Transverse colon (tissue), 4 donors: ENCODE measurements around the gene MYH11. TPM values are rescaled to one million over a fixed set of nuclear protein-coding genes. Genes with fewer than 3 reads are reported as not detected.

Source experiments
- DNase-seq: peaks from one replicate; pipeline ENCODE4 v3.0.0-alpha.2; 2019
- H3K27ac ChIP-seq, 4 donors: fragments of 200-600 bp; sonication (generic); 2 replicates each; pipeline ENCODE4 v1.5.1; 2016 to 2018; ENCODE audit warnings: inconsistent platforms in 4 of 4
- H3K27me3 ChIP-seq: fragments of 200-600 bp; sonication (generic); 2 replicates; pipeline ENCODE4 v1.5.1; 2017; ENCODE audit warnings: inconsistent platforms
- H3K36me3 ChIP-seq, 4 donors: fragments of 200-600 bp; sonication (generic); 2 replicates each; pipeline ENCODE4 v1.5.1; 2017 to 2019; ENCODE audit warnings: inconsistent platforms in 4 of 4
- H3K4me1 ChIP-seq, 4 donors: fragments of 200-600 bp; sonication (generic); 2 replicates each; pipeline ENCODE4 v1.5.1; 2017 to 2020; ENCODE audit warnings: inconsistent platforms in 4 of 4
- H3K4me3 ChIP-seq, 4 donors: fragments of 200-600 bp; sonication (generic); 1 replicate in 1 of 4; 2 replicates in 3 of 4; pipeline versions ENCODE4 v1.5.1 to v1.6.1; 2017 to 2019; ENCODE audit warnings: inconsistent platforms in 4 of 4
- H3K9me3 ChIP-seq, 2 donors: fragments of 200-600 bp; sonication (generic); 2 replicates each; pipeline ENCODE4 v1.5.1; 2017 to 2019; ENCODE audit warnings: inconsistent platforms in 2 of 2
- EP300 ChIP-seq: sonication (generic); formaldehyde crosslinking; IDR thresholded peaks from one replicate; pipeline ENCODE4 v1.6.1; 2017; ENCODE audit warnings: antibody characterized with exemption, low read depth
- POLR2A ChIP-seq: fragments of 450-650 bp; IDR thresholded peaks from one replicate; pipeline ENCODE4 v1.6.1; 2016; ENCODE audit warnings: antibody characterized with exemption, mild to moderate bottlenecking, moderate library complexity
- POLR2AphosphoS5 ChIP-seq, 3 donors: sonication (generic); formaldehyde crosslinking; IDR thresholded peaks; one replicate each; pipeline ENCODE4 v1.6.1; 2016; ENCODE audit warnings: antibody characterized with exemption in 3 of 3
- WGBS, 2 donors: methylation state at CpG; one replicate each; pipeline ENCODE4 v1.1.5; 2018; ENCODE audit warnings: low coverage in 1 of 2; 5-methylcytosine and 5-hydroxymethylcytosine counted together
- in situ Hi-C, 4 donors: fragments of 200-750 bp; cut with MboI; loops; one replicate each; pipeline versions ENCODE4 v1.15.0 to v1.15.1; 2017; ENCODE audit warnings: low sequenced_read_pairs in 3 of 4, low pct_ligation_motif_present in 1 of 4, low pct_unique_long_range_greater_than_20kb in 1 of 4
- intact Hi-C: fragments of 100-400 bp; cut with DNase I; formaldehyde crosslinking; loops from one replicate; pipeline ENCODE4 v1.15.1; 2023; ENCODE audit warnings: low total_unique reads
- total RNA-seq, 4 donors: library from RNA; depleted of rRNA; stranded (reverse); fragments of >200 nt; gene quantifications; one replicate each; pipeline ENCODE4 v1.1.0, GENCODE V29; 2016
- TF ChIP-seq, protein P1 (sequence below), 5 experiments: fragments of 200-600 bp in 3 of 5; fragments of 450-650 bp in 2 of 5; sonication (generic) in 3 of 5; IDR thresholded peaks; 1 replicate in 2 of 5; 2 replicates in 3 of 5; pipeline ENCODE4 v1.5.1; 2016 to 2017; ENCODE audit warnings: antibody characterized with exemption in 5 of 5, inconsistent platforms in 3 of 5, mild to moderate bottlenecking in 2 of 5, moderate library complexity in 1 of 5

The MYH11 gene
- total RNA-seq, 4 donors from 2014 or later = 619 to 1,914 (median 1,058) TPM

DNA sequence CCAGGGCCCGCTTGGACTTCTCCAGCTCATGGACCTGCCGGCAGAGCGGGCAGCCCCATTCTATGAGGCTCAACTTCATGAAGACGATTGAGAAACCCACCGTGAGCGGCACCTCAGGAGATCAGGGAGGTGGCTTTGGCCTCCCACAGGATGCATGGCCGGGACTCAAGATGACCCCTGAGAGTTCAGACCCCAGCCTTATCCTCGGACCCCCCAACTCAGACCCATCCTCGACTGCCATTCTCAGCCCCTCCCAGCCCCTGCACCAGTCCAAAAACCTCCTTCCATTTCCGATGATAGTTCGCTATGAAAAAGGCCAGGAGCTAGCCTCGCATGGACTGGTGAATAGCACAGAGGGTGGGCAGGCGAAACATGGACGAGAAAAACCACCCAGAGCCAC lies 135.8 kb downstream of the MYH11 start:
- H3K27ac ChIP-seq = peak overlapping the region in 1 of 4 donors; percentile 3
- H3K27me3 ChIP-seq = no peaks in the 10 kb centered on the region
- in situ Hi-C loops (no loop called here), intact Hi-C loops (no loop called here)
- H3K4me1 ChIP-seq = no peaks in the 10 kb centered on the region
- H3K36me3 ChIP-seq = peaks cover 0 to 59% (median 16%) of the 10 kb centered on the region in 4 donors
- H3K9me3 ChIP-seq = no peaks in the 10 kb centered on the region
- no peak for TF ChIP-seq POLR2AphosphoS5 (IDR thresholded peaks at IDR 0.05)
- no peak for TF ChIP-seq POLR2A
- TF ChIP-seq, protein P1, sequence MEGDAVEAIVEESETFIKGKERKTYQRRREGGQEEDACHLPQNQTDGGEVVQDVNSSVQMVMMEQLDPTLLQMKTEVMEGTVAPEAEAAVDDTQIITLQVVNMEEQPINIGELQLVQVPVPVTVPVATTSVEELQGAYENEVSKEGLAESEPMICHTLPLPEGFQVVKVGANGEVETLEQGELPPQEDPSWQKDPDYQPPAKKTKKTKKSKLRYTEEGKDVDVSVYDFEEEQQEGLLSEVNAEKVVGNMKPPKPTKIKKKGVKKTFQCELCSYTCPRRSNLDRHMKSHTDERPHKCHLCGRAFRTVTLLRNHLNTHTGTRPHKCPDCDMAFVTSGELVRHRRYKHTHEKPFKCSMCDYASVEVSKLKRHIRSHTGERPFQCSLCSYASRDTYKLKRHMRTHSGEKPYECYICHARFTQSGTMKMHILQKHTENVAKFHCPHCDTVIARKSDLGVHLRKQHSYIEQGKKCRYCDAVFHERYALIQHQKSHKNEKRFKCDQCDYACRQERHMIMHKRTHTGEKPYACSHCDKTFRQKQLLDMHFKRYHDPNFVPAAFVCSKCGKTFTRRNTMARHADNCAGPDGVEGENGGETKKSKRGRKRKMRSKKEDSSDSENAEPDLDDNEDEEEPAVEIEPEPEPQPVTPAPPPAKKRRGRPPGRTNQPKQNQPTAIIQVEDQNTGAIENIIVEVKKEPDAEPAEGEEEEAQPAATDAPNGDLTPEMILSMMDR (IDR thresholded peaks at IDR 0.05) = no peak
- no peak for TF ChIP-seq EP300
- H3K4me3 ChIP-seq = no peak overlapping the region
- DNase-seq = no peak
- 93% methylated on average over 14 of the region's 14 CpGs; no CpG with 5 or more reads in 1 of the 2 donors for WGBS, 2 donors

DNA sequence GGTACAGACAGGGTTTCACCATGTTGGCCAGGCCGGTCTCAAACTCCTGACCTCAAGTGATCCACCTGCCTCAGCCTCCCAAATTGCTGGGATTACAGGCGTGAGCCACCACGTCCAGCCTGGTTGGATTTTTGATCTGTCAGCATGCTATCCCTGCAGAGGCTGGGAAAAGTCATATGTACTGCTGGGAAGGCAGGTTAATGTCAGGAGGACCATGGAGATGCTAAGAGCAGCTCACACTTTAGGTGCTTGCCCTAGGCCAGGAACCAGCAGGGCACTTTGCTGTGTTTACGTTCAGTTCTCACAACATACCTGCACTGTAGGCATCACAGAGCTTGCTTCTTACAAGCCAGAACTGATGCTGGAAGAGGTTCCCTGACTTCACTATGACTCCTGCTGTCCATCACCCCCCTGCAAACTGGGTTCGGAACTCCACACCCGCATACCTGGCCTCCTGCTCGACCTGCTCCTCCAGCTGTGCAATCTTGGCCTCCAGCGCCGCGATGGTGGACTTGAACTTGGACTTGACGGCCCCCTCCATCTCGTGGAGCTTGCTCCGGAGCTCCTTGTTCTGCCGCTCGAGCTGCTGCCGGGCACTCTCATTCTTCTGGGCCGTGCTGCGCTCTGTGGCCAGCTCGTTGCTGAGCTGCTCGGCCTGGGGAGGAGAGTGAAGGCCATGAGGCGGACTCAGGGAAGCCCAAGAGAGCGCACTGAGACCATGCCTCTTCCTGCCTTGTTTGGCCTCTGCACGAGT lies 140.0 kb downstream of the MYH11 start:
- no peak for DNase-seq
- Histone ChIP-seq H3K27ac (peak overlapping the region in 1 of 4 donors; percentile 17), H3K9me3 (no peaks in the 10 kb centered on the region), H3K4me1 (no peaks in the 10 kb centered on the region), H3K4me3 (no peak overlapping the region), H3K27me3 (no peaks in the 10 kb centered on the region), H3K36me3 (peaks cover 0 to 44% (median 13%) of the 10 kb centered on the region in 4 donors)
- WGBS, 2 donors = 93% methylated on average over 23 of the region's 23 CpGs; no CpG with 5 or more reads in 1 of the 2 donors
- intact Hi-C loops = no loop called here
- TF ChIP-seq EP300 = no peak
- no peak for TF ChIP-seq POLR2A
- no peak for TF ChIP-seq POLR2AphosphoS5 (IDR thresholded peaks at IDR 0.05)
- TF ChIP-seq, protein P1 (IDR thresholded peaks at IDR 0.05) = no peak
- in situ Hi-C loops = no loop called here

DNA sequence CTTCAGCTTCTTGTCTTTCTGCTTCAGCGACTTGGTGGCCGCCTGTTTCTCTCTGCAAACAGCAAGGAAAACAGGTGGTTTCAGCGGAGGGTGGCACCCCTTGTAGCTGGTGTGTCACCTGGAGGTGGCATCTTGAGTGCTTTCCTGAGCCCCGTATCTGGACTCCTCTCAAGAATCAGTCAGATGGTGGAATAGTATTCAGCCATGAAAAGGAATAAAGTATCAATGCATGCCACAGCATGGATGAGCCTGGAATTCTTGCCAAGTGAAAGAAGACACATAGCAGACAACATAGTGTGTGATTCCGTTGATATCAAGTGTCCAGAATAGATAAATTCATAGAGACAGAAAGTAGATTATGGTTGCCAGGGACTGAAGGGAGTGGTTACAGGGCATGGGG lies 141.6 kb downstream of the MYH11 start:
- WGBS, 2 donors = 94% methylated on average over 5 of the region's 5 CpGs; no CpG with 5 or more reads in 1 of the 2 donors
- intact Hi-C loops (no loop called here), in situ Hi-C loops (no loop called here)
- TF ChIP-seq POLR2AphosphoS5 (IDR thresholded peaks at IDR 0.05) = peak in 1 of 3 donors; percentile 2
- TF ChIP-seq, protein P1 (IDR thresholded peaks at IDR 0.05) = no peak
- Histone ChIP-seq H3K27ac (peak overlapping the region in 1 of 4 donors; percentile 34), H3K4me3 (no peak overlapping the region), H3K36me3 (peaks cover 0 to 32% (median 7%) of the 10 kb centered on the region in 4 donors), H3K4me1 (no peaks in the 10 kb centered on the region), H3K9me3 (no peaks in the 10 kb centered on the region), H3K27me3 (no peaks in the 10 kb centered on the region)
- no peak for DNase-seq

DNA sequence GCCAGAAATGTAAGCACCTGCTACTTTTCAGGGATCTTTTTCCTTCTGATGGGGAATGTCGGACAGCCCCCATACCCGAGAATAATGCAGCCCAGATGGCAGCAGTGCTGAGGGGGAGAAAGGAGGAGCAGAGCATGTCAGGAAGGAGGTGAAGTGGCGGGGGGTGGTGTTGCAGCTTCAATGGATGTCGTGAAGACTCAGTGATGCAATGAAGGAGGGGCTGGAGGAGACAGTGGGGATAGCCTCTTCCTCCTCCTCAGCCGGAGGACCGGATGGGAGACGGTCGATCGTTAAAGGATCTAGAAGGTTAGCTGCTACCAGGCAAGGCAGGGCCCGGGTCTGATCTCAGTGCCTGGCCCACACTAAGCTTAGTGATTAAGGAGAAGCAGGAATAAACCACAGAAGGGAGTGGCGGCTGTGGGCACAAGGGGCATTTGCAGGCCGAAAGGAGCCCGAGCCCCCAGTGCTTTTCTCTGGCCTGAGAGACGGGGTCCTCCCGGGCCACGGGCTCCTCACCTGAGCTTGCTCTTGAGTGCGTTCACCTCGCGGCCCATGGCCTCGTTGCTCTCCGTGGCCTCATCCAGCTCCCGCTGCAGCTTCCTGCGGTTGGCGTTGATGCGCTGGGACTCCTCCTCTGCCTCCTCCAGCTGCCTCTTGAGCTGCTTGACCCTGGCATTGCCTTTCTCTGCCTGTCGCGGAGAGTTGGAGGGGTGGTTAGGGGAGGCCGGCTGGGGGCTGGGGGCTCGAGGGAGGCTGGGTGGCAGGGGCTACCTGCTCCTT lies 142.2 kb downstream of the MYH11 start:
- no peak for DNase-seq
- H3K36me3 ChIP-seq = peaks cover 0 to 25% (median 6%) of the 10 kb centered on the region in 4 donors
- whole genome bisulfite sequencing, 2 donors = 80 to 89% methylated on average over 1 to 29 of the region's 29 CpGs
- in situ Hi-C loops = no loop called here
- H3K4me3 ChIP-seq = no peak overlapping the region
- no peaks in the 10 kb centered on the region for H3K27me3 ChIP-seq
- intact Hi-C loops = no loop called here
- TF ChIP-seq POLR2AphosphoS5 (IDR thresholded peaks at IDR 0.05) (no peak), POLR2A (no peak), EP300 (no peak)
- TF ChIP-seq, protein P1 (IDR thresholded peaks at IDR 0.05) = no peak
- peak overlapping the region in 1 of 4 donors; percentile 34 for H3K27ac ChIP-seq
- H3K9me3 ChIP-seq = no peaks in the 10 kb centered on the region
- no peaks in the 10 kb centered on the region for H3K4me1 ChIP-seq
